Measurements from ENCODE around the gene OR13J1.

- TF ChIP-seq EZH2 (IDR thresholded peaks at IDR 0.05; ENCODE audit: borderline replicate concordance, low read length) (no peak), CTCF (conservative IDR thresholded peaks at IDR 0.05 in 1 of 2, IDR thresholded peaks at IDR 0.05 in 1 of 2; ENCODE audit: extremely low read depth in 1 of 2, insufficient read depth in 1 of 2, low read depth in 1 of 2, low read length in 2 of 2) (no peak)
Measured at GRCh38 chr9:35829764-35830096, 40.5 kb downstream of the OR13J1 start.
